ENCODE results near the gene CRIM1.

CRIM1 gene

DNA sequence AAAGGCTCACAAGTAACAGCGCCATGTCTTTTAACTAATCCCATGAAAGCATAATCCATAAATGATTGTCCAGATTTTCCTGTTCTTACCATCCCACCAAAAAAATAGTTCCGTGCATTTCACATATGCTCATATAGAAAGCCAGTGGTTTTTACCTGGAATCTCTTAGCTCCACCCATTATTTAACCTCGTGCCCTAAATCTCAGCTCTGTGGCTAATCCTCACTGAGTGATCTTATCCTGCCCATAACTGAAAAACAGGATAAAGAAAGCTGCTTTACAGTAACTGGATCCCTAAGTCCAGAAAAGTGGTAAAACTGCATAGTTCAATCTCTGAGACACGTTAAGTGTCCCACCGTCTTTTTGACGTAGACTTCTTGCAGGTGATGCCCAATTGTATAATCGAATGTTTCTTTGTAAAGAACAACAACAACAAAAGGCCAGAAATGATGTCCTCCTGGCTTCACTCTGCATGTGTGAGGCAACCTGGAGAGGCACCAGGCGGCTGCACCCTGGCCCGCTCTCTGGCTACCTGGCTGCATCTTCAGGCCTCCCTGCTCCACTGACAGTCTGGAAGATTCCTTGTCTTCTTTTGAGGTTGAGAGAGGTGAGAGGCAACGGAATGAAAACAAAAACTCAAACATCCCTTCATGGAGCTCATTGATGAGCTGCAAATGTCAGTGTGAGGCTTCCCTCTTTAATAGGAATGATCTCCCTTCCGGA, 203.8 kb downstream of the CRIM1 start:
- no peak for DNase-seq (ENCODE audit: low read depth, low spot score)
- H3K4me3 ChIP-seq (ENCODE audit: low read length) = no peak overlapping the region

DNA sequence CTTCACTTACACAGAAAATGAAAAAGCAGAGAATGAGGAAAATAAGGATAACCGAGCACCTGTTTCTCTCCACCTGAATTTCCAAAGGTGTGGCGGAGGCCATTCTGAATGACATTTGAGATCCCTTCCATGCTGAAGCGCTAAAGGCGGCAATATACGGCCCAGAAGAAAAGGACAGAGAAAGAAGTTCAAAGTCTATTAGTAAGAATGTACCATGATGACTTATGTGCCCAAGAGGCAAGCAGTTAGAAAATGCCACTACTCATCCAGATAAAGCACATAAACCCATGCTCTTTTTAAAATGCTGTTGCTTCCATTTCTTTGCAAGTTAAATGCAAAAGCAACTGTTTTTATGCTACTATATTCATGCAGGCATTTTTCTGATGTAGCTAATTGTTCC, 205.1 kb downstream of the CRIM1 start:
- no peak overlapping the region for H3K4me3 ChIP-seq (ENCODE audit: low read length)
- no peak for DNase-seq (ENCODE audit: low read depth, low spot score)

DNA sequence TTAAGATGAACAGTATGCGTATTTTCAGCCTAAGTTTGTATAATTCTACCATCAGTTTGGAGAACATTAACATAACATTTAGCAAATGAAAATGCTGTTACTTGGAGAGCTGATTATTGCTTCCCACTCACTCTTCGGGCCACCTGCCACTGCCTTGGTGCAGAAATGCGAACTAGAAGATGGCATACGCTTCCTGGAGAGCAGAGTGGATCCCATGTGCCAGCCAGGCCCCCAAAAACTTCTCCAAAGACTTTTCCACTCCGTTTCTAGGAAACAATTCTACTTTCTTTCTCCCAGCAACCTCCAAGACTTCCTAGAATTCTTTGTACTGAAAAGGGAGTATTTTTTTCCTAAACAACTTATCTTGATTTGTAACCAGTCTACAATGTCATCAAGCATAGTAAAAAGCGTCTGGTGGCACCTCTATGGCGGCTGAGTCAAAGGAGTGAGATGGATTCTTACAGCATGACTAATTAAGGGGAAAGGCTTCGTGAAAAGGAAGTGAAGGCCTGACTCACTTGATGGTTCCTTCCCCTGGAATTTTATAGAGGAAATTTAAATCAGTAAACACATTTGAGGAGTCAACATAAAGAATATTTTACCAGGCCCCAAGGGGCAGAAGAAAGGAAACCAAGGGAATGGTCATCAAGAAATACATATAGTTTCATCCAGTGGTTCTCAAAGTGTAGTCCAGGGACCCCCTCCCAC, 205.8 kb downstream of the CRIM1 start:
- no peak overlapping the region for H3K4me3 ChIP-seq (ENCODE audit: low read length)
- DNase-seq (ENCODE audit: low read depth, low spot score) = no peak

DNA sequence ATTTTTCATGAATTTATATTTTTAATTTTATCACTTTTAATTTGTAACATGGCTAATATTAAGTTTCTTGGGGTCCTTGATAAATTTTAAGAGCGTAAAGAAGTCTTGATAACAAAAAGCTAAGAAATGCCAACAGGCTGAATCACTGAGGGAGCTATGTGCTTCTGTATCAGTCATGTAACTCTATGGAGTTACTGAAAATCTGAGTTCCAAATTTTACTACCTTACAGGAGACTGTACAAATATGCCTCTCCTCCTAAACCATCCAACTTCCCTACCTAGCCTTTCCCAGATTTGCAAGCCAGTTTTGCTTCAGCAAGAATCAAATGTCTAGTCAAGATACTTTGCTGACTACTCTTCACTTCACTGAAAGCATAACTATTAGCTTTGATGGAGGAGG, 206.7 kb downstream of the CRIM1 start:
- no peak for DNase-seq (ENCODE audit: low read depth, low spot score)

DNA sequence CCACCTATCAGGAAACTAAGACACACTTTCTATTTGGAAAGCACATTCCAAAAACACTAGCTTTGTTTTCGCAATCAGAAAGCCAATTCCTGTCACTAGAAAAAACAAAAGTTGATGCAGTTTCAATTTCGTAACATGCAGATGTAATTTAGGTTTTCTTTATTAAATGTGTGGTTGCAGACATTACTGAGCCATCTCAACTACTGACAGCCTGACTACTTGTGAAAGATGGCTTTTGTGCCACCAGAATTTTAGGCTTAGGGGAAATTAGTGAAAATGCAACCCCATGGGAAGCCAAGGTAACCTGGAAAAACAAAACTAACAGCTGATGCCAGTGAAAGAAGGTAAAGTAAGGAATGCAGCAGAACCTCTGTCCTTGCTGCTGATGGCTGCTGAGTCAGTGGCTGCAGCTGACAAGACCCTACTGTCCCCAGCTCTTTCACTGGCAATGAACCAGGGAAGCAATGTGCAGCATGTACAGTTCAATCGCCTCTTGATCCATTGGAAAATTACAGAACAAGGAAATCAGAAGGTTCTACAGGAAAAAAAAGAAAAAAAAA, 207.5 kb downstream of the CRIM1 start:
- H3K4me3 ChIP-seq (ENCODE audit: low read length) = no peak overlapping the region

More for the DNA sequence above, 206.7 kb downstream of the CRIM1 start:
- H3K4me3 ChIP-seq (ENCODE audit: low read length) = no peak overlapping the region

DNA sequence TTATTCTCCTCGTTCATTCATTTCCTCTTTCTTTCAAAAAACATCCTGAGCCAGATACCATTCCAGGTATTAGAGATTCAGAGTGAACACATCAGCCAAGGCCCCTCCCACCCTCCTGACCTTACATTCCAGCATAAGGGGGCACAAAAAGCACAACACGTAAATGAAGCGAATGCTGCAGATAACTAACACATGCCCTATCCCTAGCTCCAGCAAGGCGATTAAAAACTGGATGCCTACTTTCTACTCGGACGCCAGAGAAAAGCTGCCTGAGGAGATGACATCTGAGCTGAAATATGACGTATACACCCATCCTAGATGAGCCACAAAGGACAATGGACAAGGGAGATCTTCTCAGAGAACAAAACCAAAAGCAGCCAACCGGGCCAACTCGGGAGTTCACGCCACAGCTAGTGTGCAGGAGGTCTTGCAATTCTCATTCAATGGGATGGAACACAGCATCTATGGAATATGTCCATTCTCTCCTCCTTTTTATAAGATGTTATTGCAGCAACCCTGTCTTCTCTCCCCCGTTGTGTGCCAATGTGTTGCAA, 208.9 kb downstream of the CRIM1 start:
- DNase-seq (ENCODE audit: low read depth, low spot score) = no peak
- H3K4me3 ChIP-seq (ENCODE audit: low read length) = no peak overlapping the region

More for the DNA sequence above, 207.5 kb downstream of the CRIM1 start:
- DNase-seq (ENCODE audit: low read depth, low spot score) = no peak

DNA sequence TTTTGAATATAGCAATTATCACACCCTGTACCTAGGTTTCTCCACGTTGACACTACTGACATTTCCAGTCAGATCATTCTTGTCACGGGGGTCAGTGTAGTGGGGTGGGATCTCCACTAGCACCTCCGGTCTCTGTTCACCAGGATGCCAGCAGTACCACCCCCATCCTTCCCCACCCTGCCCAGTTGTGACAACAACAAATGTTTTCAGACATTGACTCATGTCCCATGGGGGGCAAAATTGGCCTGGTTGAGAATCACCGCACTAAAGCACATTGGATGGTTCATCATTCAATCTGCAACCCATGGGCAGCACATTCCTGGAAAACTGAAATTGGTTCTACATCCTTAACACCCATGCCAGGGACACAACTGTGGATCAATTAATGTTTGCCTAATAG, 210.1 kb downstream of the CRIM1 start:
- no peak for DNase-seq (ENCODE audit: low read depth, low spot score)
- H3K4me3 ChIP-seq (ENCODE audit: low read length) = no peak overlapping the region

DNA sequence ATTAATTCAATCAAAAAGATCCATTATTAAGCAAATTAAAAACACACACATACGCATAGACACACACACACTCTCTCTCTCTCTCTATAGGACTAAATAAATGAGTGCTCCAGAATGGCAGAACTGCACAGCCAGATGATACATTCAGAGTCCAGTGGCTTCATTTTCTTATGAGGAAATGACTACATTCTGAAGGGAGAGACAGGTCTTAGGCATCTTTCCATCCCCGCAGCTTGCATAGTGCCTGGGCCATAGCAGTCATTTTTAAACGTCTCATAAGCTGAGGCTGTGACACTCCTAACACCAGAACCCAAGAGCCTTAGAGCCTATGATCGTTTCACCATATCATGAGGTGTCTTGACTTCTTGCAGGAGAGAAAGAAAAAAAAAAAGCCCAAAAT, 211.3 kb downstream of the CRIM1 start:
- no peak overlapping the region for H3K4me3 ChIP-seq (ENCODE audit: low read length)

DNA sequence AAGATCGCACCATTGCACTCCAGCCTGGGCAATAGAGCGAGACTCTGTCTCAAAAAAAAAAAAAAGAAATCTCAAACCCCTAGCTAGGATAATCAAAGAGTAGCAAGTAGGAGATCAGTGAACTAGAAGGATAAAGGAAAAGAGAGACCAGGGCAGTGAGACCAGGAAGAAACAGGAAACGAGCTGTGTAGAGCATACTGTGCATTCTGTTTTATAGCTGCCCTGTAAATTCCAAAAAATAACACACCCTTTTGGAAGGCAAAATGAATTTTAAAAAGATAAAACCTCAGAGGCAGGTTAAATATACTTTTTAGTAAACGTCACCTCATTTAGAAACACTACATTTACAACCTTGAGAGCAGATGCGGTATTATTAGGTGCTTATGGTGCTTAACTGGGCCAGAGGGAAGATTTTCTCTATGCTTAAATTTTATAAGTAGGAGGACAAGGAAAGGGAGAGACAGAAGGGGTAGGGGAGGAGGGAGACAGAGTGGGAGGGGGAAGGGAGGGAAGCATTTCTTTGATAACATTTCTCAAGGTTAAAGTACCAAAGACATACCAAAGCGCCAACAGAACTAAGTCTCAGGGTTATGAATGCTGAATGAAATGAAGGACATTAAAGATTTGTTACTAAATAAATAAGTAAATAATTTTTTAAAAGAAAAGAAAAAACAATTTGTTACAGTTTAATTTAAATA, 212.3 kb downstream of the CRIM1 start:
- H3K4me3 ChIP-seq (ENCODE audit: low read length) = no peak overlapping the region
- DNase-seq (ENCODE audit: low read depth, low spot score) = no peak

More for the DNA sequence above, 211.3 kb downstream of the CRIM1 start:
- no peak for DNase-seq (ENCODE audit: low read depth, low spot score)

DNA sequence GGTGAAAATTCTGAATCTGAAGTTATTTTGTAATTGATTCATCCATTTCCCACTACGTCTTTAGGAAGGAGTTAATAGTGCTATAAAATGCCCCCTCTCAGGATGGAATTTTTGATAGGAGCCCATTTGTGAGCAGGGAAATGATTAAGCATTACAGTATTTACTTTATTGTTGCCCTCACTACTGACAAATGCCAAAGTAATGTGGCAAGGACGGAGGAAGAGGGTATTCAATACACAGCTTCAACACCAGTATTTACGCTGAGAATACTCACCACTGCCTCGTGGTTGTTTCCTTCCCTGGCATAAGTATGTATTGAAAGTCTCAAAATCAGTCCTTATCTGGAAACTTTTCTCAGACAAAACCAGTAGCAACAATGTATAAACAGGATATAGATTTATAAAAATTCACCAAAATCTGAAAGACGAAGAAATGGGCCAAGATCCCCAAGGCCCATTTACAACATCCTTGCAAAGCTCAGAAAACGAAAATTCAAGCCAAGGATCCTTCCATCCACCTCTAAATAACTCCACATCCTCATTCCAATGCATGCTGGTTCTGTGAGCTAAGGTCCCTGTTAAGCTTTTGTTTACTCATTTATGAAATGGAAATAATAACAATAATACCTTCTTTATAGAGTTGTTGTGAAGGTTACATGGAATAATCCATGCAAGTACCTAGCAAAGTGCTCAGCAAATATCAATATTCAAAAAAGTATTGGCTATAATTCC, 213.1 kb downstream of the CRIM1 start:
- no peak overlapping the region for H3K4me3 ChIP-seq (ENCODE audit: low read length)
- DNase-seq (ENCODE audit: low read depth, low spot score) = no peak

DNA sequence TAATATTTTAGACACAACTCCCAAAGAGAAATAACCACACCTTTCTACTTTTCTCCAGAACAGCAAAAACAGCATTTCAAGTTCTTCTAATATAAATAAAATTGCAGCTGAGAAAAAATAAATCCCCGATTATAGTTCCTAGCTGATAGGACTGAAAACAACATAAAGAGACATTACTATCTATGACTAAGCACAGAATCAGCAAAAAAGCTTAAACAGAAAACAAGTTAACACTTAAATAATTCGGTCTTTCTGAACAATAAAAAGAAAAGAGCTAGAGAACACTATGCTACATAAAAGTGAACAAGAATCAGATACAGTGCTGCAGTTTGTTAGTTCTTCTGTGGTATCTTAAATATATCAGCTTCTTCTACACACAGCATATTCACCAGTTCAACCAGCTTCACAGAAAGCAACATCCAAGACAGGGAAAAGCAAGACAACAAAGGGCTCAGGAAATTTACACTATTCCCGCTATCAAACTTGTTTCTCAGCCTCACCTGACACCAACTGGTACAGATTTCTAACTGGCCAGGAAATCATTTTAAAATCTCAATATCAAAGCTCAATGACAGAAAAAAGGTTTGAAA, 213.8 kb downstream of the CRIM1 start:
- H3K4me3 ChIP-seq (ENCODE audit: low read length) = no peak overlapping the region
- DNase-seq (ENCODE audit: low read depth, low spot score) = no peak

DNA sequence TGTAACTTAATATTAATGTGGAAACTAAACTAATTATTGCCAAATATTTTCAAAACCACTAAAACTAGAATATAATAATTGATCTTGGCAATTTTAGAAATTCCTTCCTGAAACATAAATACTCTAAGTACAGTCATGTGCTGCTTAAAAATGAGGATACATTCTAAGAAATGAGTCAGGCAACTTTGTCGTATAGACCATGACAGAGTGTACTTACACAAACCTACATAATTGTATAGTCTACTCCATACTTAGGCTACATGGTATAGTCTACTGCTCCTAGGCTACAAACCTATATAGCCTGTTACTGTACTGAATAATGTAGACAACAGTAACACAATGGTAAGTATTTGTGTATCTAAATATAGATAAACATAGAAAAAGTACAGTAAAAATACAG, 214.8 kb downstream of the CRIM1 start:
- H3K4me3 ChIP-seq (ENCODE audit: low read length) = no peak overlapping the region
- no peak for DNase-seq (ENCODE audit: low read depth, low spot score)

DNA sequence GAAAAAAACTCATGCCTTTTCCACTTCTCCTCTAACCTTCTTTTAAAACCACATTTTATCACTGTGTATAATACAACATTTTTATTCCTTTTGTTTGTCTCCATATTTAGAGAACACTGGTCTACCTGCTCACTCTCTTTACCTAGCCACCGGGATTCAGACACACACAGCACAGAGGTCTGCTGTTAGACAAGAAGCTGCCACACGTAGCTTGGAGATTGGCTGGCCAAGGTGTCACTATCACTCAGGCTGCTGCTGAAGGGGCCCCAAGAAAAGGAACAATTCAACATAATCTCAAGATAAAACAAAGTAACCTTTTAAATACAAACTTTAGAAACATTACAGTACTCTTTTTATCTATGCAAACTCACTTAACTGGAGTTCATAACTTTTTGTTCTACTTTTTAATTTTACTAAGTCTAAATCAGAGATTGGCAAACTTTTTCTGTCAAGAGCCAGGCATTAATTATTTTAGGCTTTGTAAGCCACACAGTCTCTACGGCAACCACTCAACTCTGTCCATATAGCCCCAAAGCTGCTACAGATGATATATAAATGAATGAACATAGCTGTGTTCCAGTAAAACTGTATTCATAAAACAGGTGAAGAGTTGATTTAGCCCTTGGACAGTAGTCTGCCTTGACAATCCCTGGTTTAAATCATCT, 216.6 kb downstream of the CRIM1 start:
- no peak overlapping the region for H3K4me3 ChIP-seq (ENCODE audit: low read length)
- no peak for DNase-seq (ENCODE audit: low read depth, low spot score)

DNA sequence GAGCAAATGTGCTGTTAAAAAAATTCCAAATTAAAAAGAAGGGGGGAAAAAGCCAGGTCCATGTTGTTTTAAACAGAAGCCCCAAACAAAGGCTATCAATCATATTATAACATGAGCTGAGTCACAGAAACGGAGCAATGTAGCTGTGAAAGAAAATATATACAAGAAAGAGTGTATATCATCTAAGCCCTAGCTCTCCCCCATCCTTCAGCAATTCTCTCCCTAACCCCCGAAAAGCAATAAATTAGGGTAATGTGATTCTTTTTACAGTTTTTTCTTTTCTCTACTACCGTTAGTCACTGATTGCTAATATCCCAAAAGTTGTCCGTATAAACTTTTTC, 217.1 kb downstream of the CRIM1 start:
- no peak overlapping the region for H3K4me3 ChIP-seq (ENCODE audit: low read length)
- no peak for DNase-seq (ENCODE audit: low read depth, low spot score)

DNA sequence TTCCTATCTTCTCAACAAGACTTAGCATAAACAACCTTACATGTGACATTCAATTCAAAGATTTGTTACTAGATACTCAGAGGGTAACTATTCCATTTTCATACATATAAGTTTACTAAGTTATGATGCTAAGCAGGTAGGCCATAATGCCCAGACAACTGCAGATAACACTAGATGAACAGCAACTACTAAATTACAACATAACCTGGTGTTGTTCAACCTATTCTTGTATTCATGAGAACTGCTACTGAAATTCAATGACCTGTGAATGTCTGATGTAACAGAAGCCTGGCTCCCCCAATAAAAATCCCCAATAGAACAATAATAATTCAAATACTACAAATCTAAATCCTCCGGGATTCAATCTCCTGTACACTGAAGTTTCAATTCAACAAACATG, 217.6 kb downstream of the CRIM1 start:
- H3K4me3 ChIP-seq (ENCODE audit: low read length) = no peak overlapping the region
- no peak for DNase-seq (ENCODE audit: low read depth, low spot score)

DNA sequence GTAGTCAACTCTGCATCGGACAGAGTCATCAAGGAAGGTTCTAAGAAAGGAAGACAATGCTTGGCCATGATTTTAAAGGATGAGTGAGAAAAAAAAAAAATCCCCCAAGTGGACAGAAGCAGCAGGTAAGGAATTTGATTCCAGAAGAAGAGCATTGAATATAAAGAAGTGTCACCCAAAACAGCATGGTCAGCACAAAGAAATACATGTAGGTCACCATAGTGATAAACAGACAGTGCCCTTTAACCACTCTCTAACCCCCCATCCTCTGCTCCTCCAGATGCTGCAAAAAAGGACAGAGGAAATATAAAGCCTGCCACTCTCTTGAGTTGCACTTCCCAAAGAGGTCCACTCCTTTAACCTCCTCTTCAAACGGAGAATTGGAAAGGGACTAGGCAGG, 219.0 kb downstream of the CRIM1 start:
- H3K4me3 ChIP-seq (ENCODE audit: low read length) = no peak overlapping the region
- no peak for DNase-seq (ENCODE audit: low read depth, low spot score)

DNA sequence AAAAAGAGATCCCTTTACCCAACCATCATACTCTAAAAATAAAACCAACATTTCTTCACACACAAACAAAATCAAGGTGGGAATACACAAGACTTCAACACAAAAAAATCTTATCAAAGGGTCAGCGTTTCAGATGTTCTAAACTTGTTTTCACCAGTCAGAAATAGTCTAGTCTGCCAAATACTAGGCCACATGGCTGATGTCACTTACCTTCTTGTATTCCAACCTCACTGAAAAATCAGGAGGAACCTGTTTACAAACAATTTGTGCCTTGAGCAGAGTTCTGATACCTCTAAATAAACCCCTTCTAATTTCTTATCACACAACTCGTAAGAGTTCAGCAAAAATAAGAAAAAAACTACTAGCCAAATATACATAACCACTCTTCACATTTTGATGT, 222.3 kb downstream of the CRIM1 start:
- no peak overlapping the region for H3K4me3 ChIP-seq (ENCODE audit: low read length)
- no peak for DNase-seq (ENCODE audit: low read depth, low spot score)
